MM.1S (cell line): ENCODE measurements around the gene PAPPA.

Experiments used
- EZH2 ChIP-seq: fragments of 300-600 bp; sonication (generic); optimal IDR thresholded peaks from 2 replicates; pipeline ENCODE3; 2017; ENCODE audit warnings: low read depth, mild to moderate bottlenecking, antibody characterized with exemption, low read length, mixed read lengths
- TF ChIP-seq, protein P1 (sequence below): fragments of 300-600 bp; sonication (generic); IDR thresholded peaks from 2 replicates; pipeline ENCODE4 v1.5.1; 2016; ENCODE audit warnings: antibody characterized with exemption, low read length, mixed read lengths

DNA sequence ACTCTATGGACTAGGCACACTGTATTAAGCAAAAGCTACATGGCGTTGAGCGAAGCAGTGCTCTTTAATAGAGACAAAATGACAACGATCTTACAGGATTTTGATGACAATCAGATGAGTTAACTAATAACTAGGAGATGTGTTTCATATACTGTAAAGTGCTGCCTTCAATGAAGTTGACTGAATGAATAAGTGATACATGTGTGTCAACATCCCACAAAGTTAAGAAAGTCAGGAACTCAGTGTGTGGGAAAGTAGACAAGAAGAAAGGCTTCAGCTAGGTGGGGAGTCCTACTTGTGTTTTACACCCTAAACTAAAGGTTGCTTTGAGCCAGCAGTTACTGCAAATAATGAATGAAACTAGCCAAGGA, 79.6 kb downstream of the PAPPA start:
- TF ChIP-seq EZH2: no peak
- TF ChIP-seq, protein P1, sequence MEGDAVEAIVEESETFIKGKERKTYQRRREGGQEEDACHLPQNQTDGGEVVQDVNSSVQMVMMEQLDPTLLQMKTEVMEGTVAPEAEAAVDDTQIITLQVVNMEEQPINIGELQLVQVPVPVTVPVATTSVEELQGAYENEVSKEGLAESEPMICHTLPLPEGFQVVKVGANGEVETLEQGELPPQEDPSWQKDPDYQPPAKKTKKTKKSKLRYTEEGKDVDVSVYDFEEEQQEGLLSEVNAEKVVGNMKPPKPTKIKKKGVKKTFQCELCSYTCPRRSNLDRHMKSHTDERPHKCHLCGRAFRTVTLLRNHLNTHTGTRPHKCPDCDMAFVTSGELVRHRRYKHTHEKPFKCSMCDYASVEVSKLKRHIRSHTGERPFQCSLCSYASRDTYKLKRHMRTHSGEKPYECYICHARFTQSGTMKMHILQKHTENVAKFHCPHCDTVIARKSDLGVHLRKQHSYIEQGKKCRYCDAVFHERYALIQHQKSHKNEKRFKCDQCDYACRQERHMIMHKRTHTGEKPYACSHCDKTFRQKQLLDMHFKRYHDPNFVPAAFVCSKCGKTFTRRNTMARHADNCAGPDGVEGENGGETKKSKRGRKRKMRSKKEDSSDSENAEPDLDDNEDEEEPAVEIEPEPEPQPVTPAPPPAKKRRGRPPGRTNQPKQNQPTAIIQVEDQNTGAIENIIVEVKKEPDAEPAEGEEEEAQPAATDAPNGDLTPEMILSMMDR: no peak
